ENCODE data around the gene ARHGAP23. TPM values are rescaled to one million over a fixed set of nuclear protein-coding genes. Genes with fewer than 3 reads are reported as not detected.

The ARHGAP23 gene
- total and polyA plus RNA-seq, 10 donors = 7.5 to 250 (median 67.0) TPM

DNA sequence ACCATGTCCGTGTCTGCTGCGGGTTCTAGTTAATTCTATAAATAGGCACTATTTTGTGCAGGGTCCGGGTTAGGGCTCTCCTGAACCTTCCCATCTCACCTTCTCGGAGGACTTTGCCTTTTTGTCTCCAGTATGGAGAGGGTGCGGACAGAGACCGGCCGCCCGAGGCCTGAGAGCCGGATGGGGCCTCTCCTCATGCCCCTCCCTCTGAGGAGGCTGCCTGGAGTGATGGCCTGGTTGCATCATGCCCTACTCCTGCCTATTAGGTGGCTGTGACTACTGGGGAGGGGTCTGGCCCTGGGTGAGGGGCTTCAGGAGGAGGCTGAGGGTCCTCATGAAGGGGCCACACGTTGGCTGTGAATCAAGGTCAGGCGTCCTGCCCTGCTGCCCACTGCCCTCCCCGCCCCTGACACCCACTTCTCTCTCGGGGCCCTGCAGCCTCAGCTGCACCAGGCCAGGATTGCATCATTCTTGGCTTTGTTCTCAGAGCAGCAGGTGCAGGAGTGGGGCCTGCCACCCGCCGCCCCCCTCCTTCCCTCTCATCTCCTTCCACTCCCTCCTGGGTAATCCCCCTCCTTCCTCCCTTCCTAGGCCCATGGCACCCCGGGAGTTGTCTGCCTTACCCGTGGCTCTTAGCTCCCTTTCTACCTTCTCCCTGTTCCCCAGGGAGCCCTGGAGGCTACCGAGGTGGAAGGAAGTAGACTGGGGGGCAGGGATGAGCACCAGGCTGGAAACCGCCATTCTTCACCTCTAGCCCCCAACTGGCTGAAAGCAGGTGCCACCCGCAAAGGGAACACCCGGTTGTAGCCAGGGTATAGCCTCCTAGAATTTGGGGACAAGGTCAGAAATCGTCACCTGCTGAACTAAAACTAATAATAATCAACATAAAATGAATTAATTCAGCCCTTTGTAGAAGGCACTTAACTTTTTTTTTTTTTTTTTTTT, 12.7 kb upstream of the ARHGAP23 start:
- intact Hi-C loops (cut with DNase I; ENCODE audit: low total_unique reads) = loop anchor here (2.0 kb wide), 1 partner anchor 67 kb away; no protein-coding TSS in a partner anchor
- DNase-seq = no peak
- H3K4me1 ChIP-seq = peaks cover 5 to 56% (median 33%) of the 10 kb centered on the region in 6 donors
- TF ChIP-seq, protein P1, sequence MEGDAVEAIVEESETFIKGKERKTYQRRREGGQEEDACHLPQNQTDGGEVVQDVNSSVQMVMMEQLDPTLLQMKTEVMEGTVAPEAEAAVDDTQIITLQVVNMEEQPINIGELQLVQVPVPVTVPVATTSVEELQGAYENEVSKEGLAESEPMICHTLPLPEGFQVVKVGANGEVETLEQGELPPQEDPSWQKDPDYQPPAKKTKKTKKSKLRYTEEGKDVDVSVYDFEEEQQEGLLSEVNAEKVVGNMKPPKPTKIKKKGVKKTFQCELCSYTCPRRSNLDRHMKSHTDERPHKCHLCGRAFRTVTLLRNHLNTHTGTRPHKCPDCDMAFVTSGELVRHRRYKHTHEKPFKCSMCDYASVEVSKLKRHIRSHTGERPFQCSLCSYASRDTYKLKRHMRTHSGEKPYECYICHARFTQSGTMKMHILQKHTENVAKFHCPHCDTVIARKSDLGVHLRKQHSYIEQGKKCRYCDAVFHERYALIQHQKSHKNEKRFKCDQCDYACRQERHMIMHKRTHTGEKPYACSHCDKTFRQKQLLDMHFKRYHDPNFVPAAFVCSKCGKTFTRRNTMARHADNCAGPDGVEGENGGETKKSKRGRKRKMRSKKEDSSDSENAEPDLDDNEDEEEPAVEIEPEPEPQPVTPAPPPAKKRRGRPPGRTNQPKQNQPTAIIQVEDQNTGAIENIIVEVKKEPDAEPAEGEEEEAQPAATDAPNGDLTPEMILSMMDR (IDR thresholded peaks at IDR 0.05 in 8 of 11, conservative IDR thresholded peaks at IDR 0.05 in 3 of 11) = no peak
- TF ChIP-seq POLR2AphosphoS5 (IDR thresholded peaks at IDR 0.05) = no peak
- no peak for TF ChIP-seq POLR2A (IDR thresholded peaks at IDR 0.05)
- H3K27ac ChIP-seq = peak overlapping the region in 1 of 8 donors; percentile 10
- H3K27me3 ChIP-seq (replicated peaks in 1 of 7) = peaks cover 0 to 57% (median 21%) of the 10 kb centered on the region in 7 donors
- no peak overlapping the region for H3K4me3 ChIP-seq
- no peaks in the 10 kb centered on the region for H3K9me3 ChIP-seq
- WGBS, 5 donors = 21 to 37% (median 30%) methylated on average over 16 to 22 of the region's 22 CpGs
- H3K36me3 ChIP-seq = no peaks in the 10 kb centered on the region

DNA sequence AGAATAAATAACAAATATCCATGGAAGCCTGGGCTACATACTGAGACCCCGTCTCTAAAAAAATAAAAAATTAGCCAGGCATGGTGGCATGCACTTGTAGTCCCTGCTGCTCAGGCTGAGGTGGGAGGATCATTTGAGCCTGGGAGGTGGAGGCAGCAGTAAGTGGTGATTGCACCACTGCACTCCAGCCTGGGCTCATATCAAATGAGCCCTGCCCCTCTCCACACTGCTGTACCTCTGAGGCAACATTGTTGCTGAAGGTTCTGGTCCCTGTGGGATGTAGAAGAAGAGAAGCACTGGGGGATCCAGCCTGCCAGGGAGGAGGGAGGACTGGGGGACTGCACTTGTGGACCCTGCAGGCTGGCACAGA, 11.4 kb upstream of the ARHGAP23 start:
- TF ChIP-seq POLR2A (IDR thresholded peaks at IDR 0.05) = no peak
- TF ChIP-seq, protein P1 (IDR thresholded peaks at IDR 0.05 in 8 of 11, conservative IDR thresholded peaks at IDR 0.05 in 3 of 11) = no peak
- no peak for TF ChIP-seq POLR2AphosphoS5 (IDR thresholded peaks at IDR 0.05)
- H3K4me3 ChIP-seq = no peak overlapping the region
- H3K27ac ChIP-seq = no peak overlapping the region
- WGBS, 5 donors = 84 to 90% (median 85%) methylated on average over 1 of the region's 1 CpG
- H3K4me1 ChIP-seq = peaks cover 11 to 69% (median 42%) of the 10 kb centered on the region in 6 donors
- no peaks in the 10 kb centered on the region for H3K36me3 ChIP-seq
- intact Hi-C loops (cut with DNase I; ENCODE audit: low total_unique reads) = no loop called here
- H3K9me3 ChIP-seq = no peaks in the 10 kb centered on the region
- no peak for DNase-seq
- H3K27me3 ChIP-seq (replicated peaks in 1 of 7) = peaks cover 0 to 70% (median 21%) of the 10 kb centered on the region in 7 donors

DNA sequence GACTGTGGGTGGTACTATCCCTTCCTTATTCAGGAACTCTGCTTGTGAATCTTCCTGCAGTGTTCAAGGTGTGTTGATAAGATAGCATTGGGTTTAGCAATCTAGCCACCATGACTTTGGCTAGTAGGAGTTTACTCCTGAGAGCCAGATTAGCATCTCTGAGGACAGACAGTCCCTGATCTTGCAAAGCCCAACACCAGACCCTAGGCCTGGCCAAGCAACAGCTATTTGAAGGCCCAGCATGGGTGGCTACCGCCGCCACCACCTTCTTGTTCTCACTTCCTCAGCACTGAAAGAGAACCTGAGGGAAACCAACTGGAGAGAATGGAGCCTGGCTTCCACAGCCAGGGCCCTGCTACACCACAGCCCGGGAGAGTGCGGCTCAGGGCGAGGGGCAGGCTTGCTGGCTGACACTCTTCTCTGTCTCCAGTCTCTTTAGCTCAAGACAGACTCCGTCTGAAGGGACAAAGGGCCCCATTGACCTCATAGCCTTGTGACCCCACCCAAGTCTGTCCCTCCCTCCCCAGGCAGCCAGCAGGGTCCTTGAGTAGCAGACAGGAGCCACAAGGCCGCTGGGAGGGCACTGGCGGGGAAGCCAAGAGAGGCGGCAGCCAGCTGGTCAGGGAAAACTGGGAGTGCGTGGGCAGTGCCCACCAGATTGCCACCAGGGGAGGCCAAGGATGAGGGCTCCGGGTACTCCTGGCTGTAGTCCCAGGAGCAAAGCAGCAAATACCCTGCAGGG, 10.9 kb upstream of the ARHGAP23 start:
- H3K27me3 ChIP-seq (replicated peaks in 1 of 7) = peaks cover 0 to 75% (median 21%) of the 10 kb centered on the region in 7 donors
- intact Hi-C loops (cut with DNase I; ENCODE audit: low total_unique reads) = no loop called here
- H3K9me3 ChIP-seq = no peaks in the 10 kb centered on the region
- H3K36me3 ChIP-seq = no peaks in the 10 kb centered on the region
- no peak for DNase-seq
- no peak overlapping the region for H3K4me3 ChIP-seq
- H3K4me1 ChIP-seq = peaks cover 11 to 71% (median 42%) of the 10 kb centered on the region in 6 donors
- H3K27ac ChIP-seq = no peak overlapping the region
- TF ChIP-seq, protein P1 (IDR thresholded peaks at IDR 0.05 in 8 of 11, conservative IDR thresholded peaks at IDR 0.05 in 3 of 11) = no peak
- TF ChIP-seq POLR2A (IDR thresholded peaks at IDR 0.05) = no peak
- TF ChIP-seq POLR2AphosphoS5 (IDR thresholded peaks at IDR 0.05) = peak in 2 of 3 donors; percentile 40 to 62
- 36 to 66% (median 52%) methylated on average over 6 to 11 of the region's 11 CpGs for WGBS, 5 donors
